Naive thymus-derived CD8-positive, alpha-beta T cell (primary cell): ENCODE results near the gene TSPAN16. TPM values are rescaled to one million over a fixed set of nuclear protein-coding genes. Genes with fewer than 3 reads are reported as not detected.

Experiments
- polyA plus RNA-seq, 3 donors: library from polyadenylated mRNA; unstranded; fragments of 300-500 nt; fragmentation: Illumina TruSeq; gene quantifications; one replicate each; pipeline ENCODE4 v1.2.3, GENCODE V29; 2021
- total RNA-seq, 8 experiments: library from RNA in 2 of 8; stranded (reverse) in 2 of 8; gene quantifications; one replicate each; pipeline ENCODE4 v1.2.3 and lab custom pipeline; 2021 to 2026

The TSPAN16 gene
- total and polyA plus RNA-seq, 5 experiments from 2014 or later, result not detected

Other genes starting within 250 kb of the TSPAN16 start
- 10 to 100 TPM; 17.8 to 22.8 TPM for gene LDLR, start 206.7 kb upstream of the TSPAN16 start, total RNA-seq
- 1 to 10 TPM; 3.2 to 7.7 (median 7.1) TPM for gene LDLR, start 206.7 kb upstream of the TSPAN16 start, polyA plus RNA-seq
- 1 to 10 TPM; 1.5 to 1.7 TPM for gene SPC24, start 140.4 kb upstream of the TSPAN16 start, total RNA-seq
- gene SPC24, start 140.4 kb upstream of the TSPAN16 start, polyA plus RNA-seq, result under 1 TPM in 2 of 3 donors, not detected in 1; 0.16 to 0.47 TPM
- under 1 TPM; 0.23 to 0.36 TPM for gene KANK2, start 98.6 kb upstream of the TSPAN16 start, total RNA-seq
- gene KANK2, start 98.6 kb upstream of the TSPAN16 start, polyA plus RNA-seq, result not detected
- not detected for gene ANGPTL8, start 56.5 kb upstream of the TSPAN16 start, total RNA-seq
- not detected for gene ANGPTL8, start 56.5 kb upstream of the TSPAN16 start, polyA plus RNA-seq
- under 1 TPM; 0.16 to 0.34 TPM for gene DOCK6, start 33.6 kb upstream of the TSPAN16 start, total RNA-seq
- not detected for gene DOCK6, start 33.6 kb upstream of the TSPAN16 start, polyA plus RNA-seq
- 1 to 10 TPM; 4.5 to 4.9 TPM for gene RAB3D, start 43.5 kb downstream of the TSPAN16 start, total RNA-seq
- 1 to 10 TPM in 1 of 3 donors, under 1 TPM in 2; 0.80 to 1.4 (median 0.89) TPM for gene RAB3D, start 43.5 kb downstream of the TSPAN16 start, polyA plus RNA-seq
- gene TMEM205, start 50.1 kb downstream of the TSPAN16 start, total RNA-seq, result 10 to 100 TPM; 22.9 to 25.8 TPM
- gene TMEM205, start 50.1 kb downstream of the TSPAN16 start, polyA plus RNA-seq, result 10 to 100 TPM; 56.6 to 76.1 (median 66.8) TPM
- gene CCDC159, start 50.4 kb downstream of the TSPAN16 start, total RNA-seq, result 10 to 100 TPM; 59.9 to 61.6 TPM
- gene CCDC159, start 50.4 kb downstream of the TSPAN16 start, polyA plus RNA-seq, result 10 to 100 TPM; 13.7 to 16.8 (median 15.0) TPM
- gene PLPPR2, start 59.3 kb downstream of the TSPAN16 start, total RNA-seq, result 1 to 10 TPM; 8.4 to 8.7 TPM
- under 1 TPM; 0.22 to 0.33 (median 0.30) TPM for gene PLPPR2, start 59.3 kb downstream of the TSPAN16 start, polyA plus RNA-seq
- 1 to 10 TPM; 5.6 to 5.7 TPM for gene SWSAP1, start 78.5 kb downstream of the TSPAN16 start, total RNA-seq
- gene SWSAP1, start 78.5 kb downstream of the TSPAN16 start, polyA plus RNA-seq, result 1 to 10 TPM; 4.3 to 5.8 (median 4.7) TPM
- gene EPOR, start 88.2 kb downstream of the TSPAN16 start, total RNA-seq, result 1 to 10 TPM; 5.1 to 6.2 TPM
- 1 to 10 TPM; 5.1 to 6.9 (median 5.9) TPM for gene EPOR, start 88.2 kb downstream of the TSPAN16 start, polyA plus RNA-seq
- not detected for gene RGL3, start 123.2 kb downstream of the TSPAN16 start, total RNA-seq
- gene RGL3, start 123.2 kb downstream of the TSPAN16 start, polyA plus RNA-seq, result not detected
- gene ODAD3, start 139.0 kb downstream of the TSPAN16 start, total RNA-seq, result not detected
- not detected for gene ODAD3, start 139.0 kb downstream of the TSPAN16 start, polyA plus RNA-seq
- gene PRKCSH, start 139.5 kb downstream of the TSPAN16 start, total RNA-seq, result 100 to 1,000 TPM; 252 to 262 TPM
- gene PRKCSH, start 139.5 kb downstream of the TSPAN16 start, polyA plus RNA-seq, result 10 to 100 TPM; 23.5 to 58.7 (median 28.0) TPM
- gene ELAVL3, start 184.9 kb downstream of the TSPAN16 start, total RNA-seq, result not detected
- gene ELAVL3, start 184.9 kb downstream of the TSPAN16 start, polyA plus RNA-seq, result not detected
- gene ZNF653, start 209.7 kb downstream of the TSPAN16 start, total RNA-seq, result 10 to 100 TPM; 15.3 to 18.1 TPM
- 1 to 10 TPM; 1.4 to 2.9 (median 1.7) TPM for gene ZNF653, start 209.7 kb downstream of the TSPAN16 start, polyA plus RNA-seq
- 10 to 100 TPM; 47.1 to 50.8 TPM for gene ECSIT, start 233.0 kb downstream of the TSPAN16 start, total RNA-seq
- gene ECSIT, start 233.0 kb downstream of the TSPAN16 start, polyA plus RNA-seq, result 10 to 100 TPM; 34.3 to 40.1 (median 35.4) TPM
- not detected for gene CNN1, start 242.7 kb downstream of the TSPAN16 start, total RNA-seq
- not detected for gene CNN1, start 242.7 kb downstream of the TSPAN16 start, polyA plus RNA-seq